Measurements from ENCODE around the gene AKAP13.

DNA sequence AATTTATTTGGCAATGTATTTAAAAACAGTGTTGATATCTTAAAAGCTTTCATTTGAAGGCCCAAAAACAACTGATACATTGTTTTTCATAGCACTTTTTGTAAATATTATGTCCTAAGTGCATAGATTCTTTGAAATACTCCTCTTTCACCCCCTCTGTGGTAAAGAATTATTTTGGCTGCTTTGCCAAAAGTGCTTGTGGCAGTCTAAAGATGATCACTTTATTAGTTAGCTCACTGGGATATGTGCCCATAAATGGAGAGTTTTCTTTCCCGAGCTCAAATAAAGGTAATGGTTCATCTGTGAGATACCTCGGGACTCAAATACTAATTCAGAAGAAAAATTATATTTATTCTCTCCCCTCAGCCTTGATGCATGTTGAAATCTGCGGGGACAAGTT lies 16.7 kb downstream of the AKAP13 start:
- TF ChIP-seq, protein P1, sequence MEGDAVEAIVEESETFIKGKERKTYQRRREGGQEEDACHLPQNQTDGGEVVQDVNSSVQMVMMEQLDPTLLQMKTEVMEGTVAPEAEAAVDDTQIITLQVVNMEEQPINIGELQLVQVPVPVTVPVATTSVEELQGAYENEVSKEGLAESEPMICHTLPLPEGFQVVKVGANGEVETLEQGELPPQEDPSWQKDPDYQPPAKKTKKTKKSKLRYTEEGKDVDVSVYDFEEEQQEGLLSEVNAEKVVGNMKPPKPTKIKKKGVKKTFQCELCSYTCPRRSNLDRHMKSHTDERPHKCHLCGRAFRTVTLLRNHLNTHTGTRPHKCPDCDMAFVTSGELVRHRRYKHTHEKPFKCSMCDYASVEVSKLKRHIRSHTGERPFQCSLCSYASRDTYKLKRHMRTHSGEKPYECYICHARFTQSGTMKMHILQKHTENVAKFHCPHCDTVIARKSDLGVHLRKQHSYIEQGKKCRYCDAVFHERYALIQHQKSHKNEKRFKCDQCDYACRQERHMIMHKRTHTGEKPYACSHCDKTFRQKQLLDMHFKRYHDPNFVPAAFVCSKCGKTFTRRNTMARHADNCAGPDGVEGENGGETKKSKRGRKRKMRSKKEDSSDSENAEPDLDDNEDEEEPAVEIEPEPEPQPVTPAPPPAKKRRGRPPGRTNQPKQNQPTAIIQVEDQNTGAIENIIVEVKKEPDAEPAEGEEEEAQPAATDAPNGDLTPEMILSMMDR (IDR thresholded peaks at IDR 0.05), result no peak
- no peak for TF ChIP-seq EZH2 (IDR thresholded peaks at IDR 0.05)
- no peak for TF ChIP-seq EZH2phosphoT487 (IDR thresholded peaks at IDR 0.05)

Data from neural progenitor cell (in vitro differentiated cells).